IMR-90 (cell line): Measurements from ENCODE around the gene CST7. TPM values are rescaled to one million over a fixed set of nuclear protein-coding genes. Genes with fewer than 3 reads are reported as not detected.

Experiments
- ATAC-seq: fragments of 200-7000 bp; cut with Tn5 transposase; 2 replicates; pipeline ENCODE4 v1.9.1; 2020; ENCODE audit warnings: low read depth, mild to moderate bottlenecking, moderate library complexity
- BruUV-seq: library from RNA; stranded (reverse); fragments of 400-500 nt; replicated peaks from 2 replicates; lab custom pipeline; 2021; lab: Mats Ljungman, UMichigan
- CTCF ChIA-PET: fragments of 300-600 bp; formaldehyde crosslinking; extraction: SDS; loops from one replicate; lab custom pipeline; 2021; ENCODE audit warnings: antibody characterized with exemption; lab: Yijun Ruan, JAX
- POLR2A ChIA-PET: fragments of 300-600 bp; sonication (Branson Sonifier 250); formaldehyde crosslinking; loops from one replicate; lab custom pipeline; 2022; ENCODE audit warnings: antibody characterized with exemption; ENCODE audit not compliant: unreplicated experiment; lab: Charles Lee
- DNase-seq: peaks from one replicate; pipeline ENCODE4 v3.0.0; 2013
- H2AFZ ChIP-seq: replicated peaks from 2 replicates; pipeline ENCODE3; 2013; ENCODE audit warnings: low read length, mild to moderate bottlenecking; ENCODE audit not compliant: poor library complexity
- H2AK5ac ChIP-seq: 2 replicates; pipeline ENCODE4 v1.6.1; 2013; ENCODE audit warnings: low read depth, low read length, inconsistent platforms
- H2AK9ac ChIP-seq: replicated peaks from 2 replicates; pipeline ENCODE3; 2013; ENCODE audit warnings: mild to moderate bottlenecking, low read depth, low read length, moderate library complexity; ENCODE audit not compliant: poor library complexity
- H2BK120ac ChIP-seq: 2 replicates; pipeline ENCODE4 v1.6.1; 2013; ENCODE audit warnings: low read depth, low read length, inconsistent platforms
- H2BK15ac ChIP-seq: 3 replicates; pipeline ENCODE4 v1.6.1; 2013; ENCODE audit warnings: low read depth, low read length, inconsistent platforms
- H2BK20ac ChIP-seq: 2 replicates; pipeline ENCODE4 v1.6.1; 2013; ENCODE audit warnings: low read depth, mild to moderate bottlenecking, inconsistent platforms, low read length, moderate library complexity
- H2BK5ac ChIP-seq: 2 replicates; pipeline ENCODE4 v1.6.1; 2013; ENCODE audit warnings: mild to moderate bottlenecking, low read depth, low read length, inconsistent platforms; ENCODE audit not compliant: poor library complexity, severe bottlenecking
- H3K14ac ChIP-seq: replicated peaks from 2 replicates; pipeline ENCODE4 v1.6.1; 2013; ENCODE audit warnings: low read depth, low read length, inconsistent platforms
- H3K18ac ChIP-seq: 2 replicates; pipeline ENCODE4 v1.6.1; 2013; ENCODE audit warnings: low read depth, low read length, control low read depth
- H3K23ac ChIP-seq: 2 replicates; pipeline ENCODE4 v1.6.1; 2013; ENCODE audit warnings: low read depth, low read length, inconsistent platforms
- H3K27ac ChIP-seq: 2 replicates; pipeline ENCODE4 v1.5.1; 2013; ENCODE audit warnings: mild to moderate bottlenecking, control low read depth, low read length; ENCODE audit not compliant: insufficient read depth
- H3K27me3 ChIP-seq: 2 replicates; pipeline ENCODE4 v1.6.1; 2013; ENCODE audit warnings: low read length; ENCODE audit not compliant: control insufficient read depth, insufficient read depth
- H3K36me3 ChIP-seq: 2 replicates; pipeline ENCODE4 v1.6.1; 2013; ENCODE audit warnings: low read length, mixed read lengths; ENCODE audit not compliant: control insufficient read depth, insufficient read depth
- H3K4ac ChIP-seq: 2 replicates; pipeline ENCODE4 v1.6.1; 2013; ENCODE audit warnings: low read depth, low read length, inconsistent platforms
- H3K4me1 ChIP-seq: 2 replicates; pipeline ENCODE4 v1.6.1; 2013; ENCODE audit warnings: low read length, mixed read lengths; ENCODE audit not compliant: control insufficient read depth, insufficient read depth
- H3K4me2 ChIP-seq: 2 replicates; pipeline ENCODE4 v1.6.1; 2013; ENCODE audit warnings: low read depth, mild to moderate bottlenecking, control low read depth, low read length, moderate library complexity
- H3K4me3 ChIP-seq: 2 replicates; pipeline ENCODE4 v1.5.1; 2013; ENCODE audit warnings: low read depth, mild to moderate bottlenecking, control low read depth, low read length, moderate library complexity; ENCODE audit not compliant: insufficient read depth
- H3K56ac ChIP-seq: 2 replicates; pipeline ENCODE4 v1.6.1; 2013; ENCODE audit warnings: low read length, inconsistent platforms; ENCODE audit not compliant: insufficient read depth; ENCODE audit errors: extremely low read depth
- H3K79me1 ChIP-seq, 2 experiments: 2 replicates each; pipeline ENCODE4 v1.6.1; 2013; ENCODE audit warnings: low read length in 2 of 2, inconsistent platforms in 1 of 2, low read depth in 1 of 2
- H3K9ac ChIP-seq: 2 replicates; pipeline ENCODE4 v1.6.1; 2013; ENCODE audit warnings: low read depth, low read length, control low read depth
- H3K9me1 ChIP-seq: 2 replicates; pipeline ENCODE4 v1.6.1; 2013; ENCODE audit warnings: low read length, inconsistent platforms; ENCODE audit not compliant: insufficient read depth
- H3K9me3 ChIP-seq: 2 replicates; pipeline ENCODE4 v1.6.1; 2013; ENCODE audit warnings: low read length; ENCODE audit not compliant: control insufficient read depth, insufficient read depth
- H4K20me1 ChIP-seq: 2 replicates; pipeline ENCODE4 v1.6.1; 2013; ENCODE audit warnings: low read length, inconsistent platforms; ENCODE audit not compliant: insufficient read depth
- H4K5ac ChIP-seq: 2 replicates; pipeline ENCODE4 v1.6.1; 2013; ENCODE audit warnings: mild to moderate bottlenecking, low read depth, low read length, control low read depth
- H4K8ac ChIP-seq, 2 experiments: 2 replicates each; pipeline ENCODE4 v1.6.1; 2013; ENCODE audit warnings: low read depth in 2 of 2, low read length in 2 of 2, control low read depth in 1 of 2, inconsistent platforms in 1 of 2
- H4K91ac ChIP-seq: 2 replicates; pipeline ENCODE4 v1.6.1; 2013; ENCODE audit warnings: low read depth, low read length, inconsistent platforms; ENCODE audit not compliant: insufficient read depth
- NFE2L2 ChIP-seq: fragments of 150-350 bp; IDR thresholded peaks from 2 replicates; pipeline ENCODE4 v1.6.1; 2016; ENCODE audit warnings: low read depth, mild to moderate bottlenecking, low read length
- POLR2A ChIP-seq: IDR thresholded peaks from 2 replicates; pipeline ENCODE4 v1.6.1; 2012; ENCODE audit warnings: mild to moderate bottlenecking, low read depth, low read length
- WGBS, 2 experiments: methylation state at CpG; one replicate each; pipeline versions ENCODE4 v1.1.5 to v1.1.7; 2013; ENCODE audit warnings: missing lambda C conversion rate in 2 of 2; ENCODE audit not compliant: insufficient read length in 1 of 2; ENCODE audit errors: extremely low coverage in 2 of 2; 5-methylcytosine and 5-hydroxymethylcytosine counted together
- dilution Hi-C: fragments of 300-500 bp; cut with HindIII; formaldehyde crosslinking; loops from one replicate; pipeline ENCODE4 v1.14.3; 2018; ENCODE audit warnings: low sequenced_read_pairs; ENCODE audit not compliant: unreplicated experiment
- in situ Hi-C: fragments of 300-500 bp; cut with MboI; formaldehyde crosslinking; loops from 3 replicates; pipeline ENCODE4 v1.14.3; 2019; ENCODE audit warnings: low sequenced_read_pairs, inconsistent platforms, mixed read lengths
- intact Hi-C: fragments of 100-400 bp; cut with micrococcal nuclease; formaldehyde crosslinking; loops from 2 replicates; pipeline ENCODE4 v1.10.0; 2022
- polyA plus RNA-seq, 3 experiments: library from polyadenylated mRNA; depleted of rRNA; stranded (reverse); fragments of >200 nt; gene quantifications; 2 replicates each; pipeline ENCODE4 v1.2.3, GENCODE V29; 2012; ENCODE audit warnings: low replicate concordance in 1 of 3
- total RNA-seq: library from RNA; depleted of rRNA; stranded (reverse); fragments of >200 nt; gene quantifications from 2 replicates; pipeline ENCODE4 v1.2.3, GENCODE V29; 2012

CST7 gene
- total and polyA plus RNA-seq, 2 of the 4 experiments (the other 2 are of a cell fraction): not detected

GRCh38 chr20:24909086-24909780 is 39.8 kb upstream of the CST7 start:
- no peak overlapping the region for H3K9ac ChIP-seq
- H3K23ac ChIP-seq: no peak overlapping the region
- H2AK5ac ChIP-seq: no peak overlapping the region
- H4K91ac ChIP-seq: no peak overlapping the region
- no peak overlapping the region for H3K27ac ChIP-seq
- no peaks in the 10 kb centered on the region for H3K4me1 ChIP-seq
- TF ChIP-seq NFE2L2: no peak
- no peak for TF ChIP-seq POLR2A
- H3K56ac ChIP-seq: no peak overlapping the region
- H2BK20ac ChIP-seq: no peak overlapping the region
- intact Hi-C loops: no loop called here
- no peak overlapping the region for H3K4ac ChIP-seq
- H3K4me2 ChIP-seq: no peak overlapping the region
- no peak overlapping the region for H4K5ac ChIP-seq
- ChIA-PET CTCF (no interaction called here), POLR2A (no interaction called here)
- H3K79me1 ChIP-seq: no peaks in the 10 kb centered on the region
- peaks cover 3% of the 10 kb centered on the region; the same call in 1 of the 2 replicates for H3K27me3 ChIP-seq
- no peak for DNase-seq
- in situ Hi-C loops: loop anchor here (25.0 kb wide), 1 partner anchor 972 kb away; no protein-coding TSS in a partner anchor
- no peak overlapping the region for H4K8ac ChIP-seq
- no peak for ATAC-seq
- no peaks in the 10 kb centered on the region for H3K9me1 ChIP-seq
- H2BK120ac ChIP-seq: no peak overlapping the region
- BruUV-seq: no TSS peak
- no peak overlapping the region for H3K14ac ChIP-seq
- H3K36me3 ChIP-seq: no peaks in the 10 kb centered on the region
- dilution Hi-C loops: no loop called here
- H3K9me3 ChIP-seq: no peaks in the 10 kb centered on the region
- H2BK5ac ChIP-seq: no peak overlapping the region
- no peaks in the 10 kb centered on the region for H4K20me1 ChIP-seq
- H2BK15ac ChIP-seq: no peak overlapping the region
- H3K18ac ChIP-seq: no peak overlapping the region
- no peak overlapping the region for H2AK9ac ChIP-seq
- no peak overlapping the region for H3K4me3 ChIP-seq
- no CpG with 5 or more reads among the region's 9 CpGs for WGBS, 2 experiments
- no peak overlapping the region for H2AFZ ChIP-seq
